OCI-LY7 (cell line): ENCODE data around the gene UBXN6. TPM values are rescaled to one million over a fixed set of nuclear protein-coding genes. Genes with fewer than 3 reads are reported as not detected.

ENCODE experiments used
- BruUV-seq: library from RNA; stranded (reverse); fragments of 400-500 nt; replicated peaks from 2 replicates; lab custom pipeline; 2021; lab: Mats Ljungman, UMichigan
- CTCF ChIA-PET: fragments of 300-600 bp; sonication (Branson Sonifier 250); formaldehyde crosslinking; loops from one replicate; lab custom pipeline; 2022; ENCODE audit warnings: antibody characterized with exemption; ENCODE audit not compliant: unreplicated experiment; lab: Charles Lee
- POLR2A ChIA-PET: fragments of 300-600 bp; sonication (Branson Sonifier 250); formaldehyde crosslinking; loops from one replicate; lab custom pipeline; 2022; ENCODE audit warnings: antibody characterized with exemption; lab: Charles Lee
- DNase-seq: peaks from one replicate; pipeline ENCODE4 v3.0.0-alpha.2; 2015; ENCODE audit warnings: low spot score
- H2AFZ ChIP-seq: fragments of 200-600 bp; sonication (generic), shearing (Covaris generic); 2 replicates; pipeline ENCODE4 v1.6.1; 2014; ENCODE audit warnings: mild to moderate bottlenecking, antibody characterized with exemption, low read length, moderate library complexity
- H3K27ac ChIP-seq: fragments of 200-600 bp; sonication (generic); 2 replicates; pipeline ENCODE4 v1.5.1; 2014; ENCODE audit warnings: mixed run types, low read depth, mild to moderate bottlenecking, moderate library complexity, low read length, inconsistent platforms; ENCODE audit not compliant: poor library complexity, severe bottlenecking
- H3K36me3 ChIP-seq: fragments of 200-600 bp; sonication (generic); 2 replicates; pipeline ENCODE4 v1.6.1; 2014; ENCODE audit warnings: mild to moderate bottlenecking, antibody characterized with exemption, low read length, moderate library complexity, mixed read lengths; ENCODE audit not compliant: insufficient read depth
- H3K4me1 ChIP-seq: fragments of 200-600 bp; sonication (generic); 2 replicates; pipeline ENCODE4 v1.5.1; 2014; ENCODE audit warnings: mild to moderate bottlenecking, low read length; ENCODE audit not compliant: insufficient read depth, poor library complexity, severe bottlenecking
- H3K4me2 ChIP-seq: fragments of 200-600 bp; sonication (generic); 2 replicates; pipeline ENCODE4 v1.6.1; 2014; ENCODE audit warnings: mild to moderate bottlenecking, low read length
- H3K4me3 ChIP-seq: fragments of 200-600 bp; sonication (generic); 2 replicates; pipeline ENCODE4 v1.5.1; 2014; ENCODE audit warnings: mild to moderate bottlenecking, low read depth, low read length; ENCODE audit not compliant: poor library complexity, severe bottlenecking
- H3K79me2 ChIP-seq: fragments of 200-600 bp; sonication (generic); 2 replicates; pipeline ENCODE4 v1.6.1; 2016; ENCODE audit warnings: low read depth, mild to moderate bottlenecking, low read length, moderate library complexity, mixed read lengths; ENCODE audit not compliant: insufficient read depth
- H3K9me2 ChIP-seq: fragments of 200-600 bp; sonication (generic); 2 replicates; pipeline ENCODE4 v1.6.1; 2016; ENCODE audit warnings: mild to moderate bottlenecking, low read length, mixed read lengths; ENCODE audit not compliant: insufficient read depth
- H3K9me3 ChIP-seq: fragments of 200-600 bp; sonication (generic); 2 replicates; pipeline ENCODE4 v1.6.1; 2014; ENCODE audit warnings: mild to moderate bottlenecking, mixed run types, low read length, mixed read lengths
- H4K20me1 ChIP-seq: fragments of 200-600 bp; sonication (generic); 2 replicates; pipeline ENCODE4 v1.6.1; 2014; ENCODE audit warnings: mild to moderate bottlenecking, antibody characterized with exemption, low read length, moderate library complexity, mixed read lengths; ENCODE audit not compliant: insufficient read depth
- EZH2phosphoT487 ChIP-seq: fragments of 200-600 bp; sonication (generic); IDR thresholded peaks from 2 replicates; pipeline ENCODE4 v1.6.1; 2018; ENCODE audit warnings: low read depth, borderline replicate concordance, mild to moderate bottlenecking, mixed run types, antibody characterized with exemption, low read length, moderate library complexity, mixed read lengths
- intact Hi-C: fragments of 100-400 bp; cut with micrococcal nuclease; formaldehyde crosslinking; loops from one replicate; pipeline ENCODE4 v1.10.0; 2022; ENCODE audit not compliant: unreplicated experiment
- total RNA-seq, 2 experiments: library from RNA; depleted of rRNA in 1 of 2; stranded (reverse); fragments of >200 nt in 1 of 2; shearing (Covaris generic) in 1 of 2; gene quantifications; 2 replicates each; pipeline ENCODE4 v1.2.3, GENCODE V29; 2014 to 2022
- TF ChIP-seq, protein P1 (sequence below): fragments of 200-600 bp; sonication (generic); conservative IDR thresholded peaks from 2 replicates; pipeline ENCODE4 v1.5.1; 2014; ENCODE audit warnings: mild to moderate bottlenecking, antibody characterized with exemption, low read length, moderate library complexity, mixed read lengths

Gene UBXN6
- total RNA-seq, 2 experiments from 2014 or later = 43.5 to 57.0 TPM

- no TSS peak for BruUV-seq
- Histone ChIP-seq H3K4me3 (peak overlapping the region; percentile 98), H3K9me3 (no peaks in the 10 kb centered on the region), H3K79me2 (peaks cover 27% of the 10 kb centered on the region), H3K9me2 (no peaks in the 10 kb centered on the region), H3K27ac (no peak overlapping the region), H2AFZ (no peak overlapping the region), H3K4me1 (peaks cover 30% of the 10 kb centered on the region), H3K4me2 (peak overlapping the region; percentile 91), H3K36me3 (peaks cover 22% of the 10 kb centered on the region), H4K20me1 (no peaks in the 10 kb centered on the region)
- intact Hi-C loops = loop anchor here (5.0 kb wide), 1 partner anchor 71 kb away; the partner anchor contains the start of genes CHAF1A and SH3GL1
- DNase-seq = no peak
- POLR2A ChIA-PET = interaction anchor here (0.6 to 0.7 kb wide), 2 partner anchors 17 to 71 kb away, joined by 3 to 4 read pairs; partner anchors contain the start of gene CHAF1A
- TF ChIP-seq, protein P1, sequence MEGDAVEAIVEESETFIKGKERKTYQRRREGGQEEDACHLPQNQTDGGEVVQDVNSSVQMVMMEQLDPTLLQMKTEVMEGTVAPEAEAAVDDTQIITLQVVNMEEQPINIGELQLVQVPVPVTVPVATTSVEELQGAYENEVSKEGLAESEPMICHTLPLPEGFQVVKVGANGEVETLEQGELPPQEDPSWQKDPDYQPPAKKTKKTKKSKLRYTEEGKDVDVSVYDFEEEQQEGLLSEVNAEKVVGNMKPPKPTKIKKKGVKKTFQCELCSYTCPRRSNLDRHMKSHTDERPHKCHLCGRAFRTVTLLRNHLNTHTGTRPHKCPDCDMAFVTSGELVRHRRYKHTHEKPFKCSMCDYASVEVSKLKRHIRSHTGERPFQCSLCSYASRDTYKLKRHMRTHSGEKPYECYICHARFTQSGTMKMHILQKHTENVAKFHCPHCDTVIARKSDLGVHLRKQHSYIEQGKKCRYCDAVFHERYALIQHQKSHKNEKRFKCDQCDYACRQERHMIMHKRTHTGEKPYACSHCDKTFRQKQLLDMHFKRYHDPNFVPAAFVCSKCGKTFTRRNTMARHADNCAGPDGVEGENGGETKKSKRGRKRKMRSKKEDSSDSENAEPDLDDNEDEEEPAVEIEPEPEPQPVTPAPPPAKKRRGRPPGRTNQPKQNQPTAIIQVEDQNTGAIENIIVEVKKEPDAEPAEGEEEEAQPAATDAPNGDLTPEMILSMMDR = no peak
- TF ChIP-seq EZH2phosphoT487 = no peak
- CTCF ChIA-PET = no interaction called here
These were observed 15.6 kb upstream of the UBXN6 start for GRCh38 chr19:4473011-4473762.

DNA sequence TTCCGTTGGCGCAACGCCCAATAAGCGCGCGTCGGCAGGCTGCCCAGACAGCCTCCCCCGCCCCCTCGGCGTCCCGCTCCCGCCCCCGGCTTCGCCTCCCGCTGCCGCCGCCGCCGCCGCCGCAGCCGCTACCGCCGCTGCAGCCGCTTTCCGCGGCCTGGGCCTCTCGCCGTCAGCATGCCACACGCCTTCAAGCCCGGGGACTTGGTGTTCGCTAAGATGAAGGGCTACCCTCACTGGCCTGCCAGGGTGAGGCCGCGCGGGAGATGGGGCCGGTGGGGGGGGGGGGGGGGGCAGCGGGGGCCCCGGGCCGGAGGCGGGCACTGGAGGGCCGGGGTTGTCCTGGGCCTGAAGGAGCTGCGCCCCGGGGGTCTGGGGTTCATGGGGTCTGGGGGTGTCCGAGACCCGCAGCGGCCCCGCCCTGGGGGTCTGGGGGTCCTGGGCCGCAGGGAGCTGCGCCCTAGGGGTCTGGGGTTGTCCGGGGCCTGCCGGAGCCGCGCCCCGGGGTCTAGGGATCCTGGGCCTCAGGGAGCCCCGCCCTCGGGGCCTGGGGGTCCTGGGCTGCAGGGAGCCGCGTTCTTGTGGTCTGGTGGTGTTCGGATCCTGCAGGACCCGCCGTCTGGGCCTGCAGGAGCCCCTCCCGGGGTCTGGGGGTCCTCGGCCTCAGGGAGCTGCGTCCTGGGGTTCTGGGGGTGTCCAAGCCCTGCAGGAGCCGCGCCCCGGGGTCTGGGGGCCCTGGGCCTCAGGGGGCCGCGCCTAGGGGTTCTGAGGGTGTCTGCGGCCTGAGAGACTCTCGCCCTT lies 14.8 kb upstream of the UBXN6 start, which contains the start of gene HDGFL2:
HDGFL2 (plus strand) TSS at position 124 of the 801 bp plus-strand sequence; CDS start at position 178, 54 bp downstream.
- H3K4me2 ChIP-seq = peak within 1 kb of the TSS; percentile 91
- peak within 1 kb of the TSS; percentile 82; the same call in 1 of the 2 replicates for H2AFZ ChIP-seq
- H3K79me2 ChIP-seq = peaks cover 27% of the 10 kb centered on the region
- peaks cover 18% of the 10 kb centered on the region for H3K36me3 ChIP-seq
- TF ChIP-seq, protein P1 = no peak
- no peak for TF ChIP-seq EZH2phosphoT487
- H3K9me2 ChIP-seq = no peaks in the 10 kb centered on the region
- H3K4me3 ChIP-seq = peak within 1 kb of the TSS; percentile 98
- intact Hi-C loops = loop anchor here (5.0 kb wide), 1 partner anchor 70 kb away; the partner anchor contains the start of genes CHAF1A and SH3GL1
- no TSS peak for BruUV-seq
- H4K20me1 ChIP-seq = no peaks in the 10 kb centered on the region
- H3K4me1 ChIP-seq = peaks cover 30% of the 10 kb centered on the region
- CTCF ChIA-PET = no interaction called here
- POLR2A ChIA-PET = interaction anchor here (0.6 to 1.3 kb wide), 4 partner anchors 16 to 332 kb away, joined by 4 read pairs; partner anchors contain the start of gene CHAF1A
- no peaks in the 10 kb centered on the region for H3K9me3 ChIP-seq
- peak within 1 kb of the TSS; percentile 88 for H3K27ac ChIP-seq
- no peak for DNase-seq
